NCI-H1436 (cell line): Measurements from ENCODE around the gene DPYD.

ENCODE experiments used
- DNase-seq: peaks from one replicate; lab custom pipeline; 2025; lab: John Stamatoyannopoulos, UW

The DPYD gene

DNA sequence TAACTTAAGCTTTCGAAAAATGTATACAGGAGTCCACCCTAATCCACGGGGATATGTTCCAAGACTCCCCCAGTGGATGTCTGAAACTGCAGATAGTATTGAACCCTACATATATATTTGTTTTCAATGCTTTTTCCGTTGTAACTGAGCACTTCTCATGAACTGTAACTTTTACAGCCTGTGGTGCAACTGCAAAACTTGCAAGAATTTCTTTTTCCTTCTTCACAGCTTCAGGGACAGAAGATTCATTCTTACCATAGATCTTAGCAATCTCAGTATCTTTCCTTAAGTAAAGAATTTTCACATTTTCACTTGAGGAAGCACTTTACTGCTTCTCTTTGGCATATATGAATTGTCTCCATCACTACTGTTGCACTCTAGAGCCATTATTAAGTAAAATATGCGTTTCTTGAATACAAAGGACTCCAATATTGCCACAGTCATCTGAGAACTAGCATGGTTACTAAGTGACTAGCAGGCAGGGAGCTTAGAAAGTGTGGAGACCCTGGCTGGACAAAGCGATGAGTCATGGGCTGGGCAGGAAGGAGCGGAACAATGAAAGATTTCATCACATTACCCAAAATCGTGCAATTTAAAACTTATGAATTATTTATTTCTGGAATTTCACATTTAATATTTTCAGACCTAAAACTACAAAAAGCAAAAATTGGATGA, 14.1 kb downstream of the DPYD start:
- DNase-seq = no peak

DNA sequence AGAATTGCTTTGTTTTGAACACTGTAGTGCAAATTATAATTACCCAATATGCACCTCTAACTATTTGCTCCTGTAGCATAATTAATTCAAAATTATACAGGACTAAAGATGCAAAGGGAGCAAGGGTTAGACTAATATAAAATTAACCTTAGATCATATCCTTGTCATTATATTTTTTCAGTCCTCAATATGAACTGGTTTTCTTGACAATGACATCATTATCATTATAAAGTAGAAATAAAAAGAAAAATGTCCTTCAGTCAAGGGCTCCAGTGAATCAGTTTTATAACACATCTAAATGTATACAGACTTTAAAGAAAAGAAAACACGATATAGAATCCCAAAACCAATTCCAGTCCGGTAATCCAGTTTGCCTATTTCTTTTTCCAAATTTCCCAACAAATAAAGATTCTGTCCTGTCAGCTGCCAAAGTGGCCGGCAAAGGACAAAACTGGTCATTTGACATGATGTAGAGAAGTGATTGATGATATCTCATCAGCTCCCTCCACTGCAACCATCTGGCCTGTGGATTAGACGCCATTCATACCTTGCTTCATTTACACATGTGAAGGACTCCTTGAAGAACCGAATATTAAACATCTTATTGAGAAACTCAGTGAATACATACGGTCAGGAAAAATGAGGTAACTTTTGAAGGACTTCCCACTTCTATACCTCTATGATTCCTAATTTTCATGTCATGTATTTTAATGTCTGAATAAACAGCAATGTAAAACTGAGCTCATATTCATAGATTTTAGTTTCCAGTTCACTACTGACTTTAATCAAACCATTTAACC, 15.5 kb downstream of the DPYD start:
- DNase-seq = no peak

DNA sequence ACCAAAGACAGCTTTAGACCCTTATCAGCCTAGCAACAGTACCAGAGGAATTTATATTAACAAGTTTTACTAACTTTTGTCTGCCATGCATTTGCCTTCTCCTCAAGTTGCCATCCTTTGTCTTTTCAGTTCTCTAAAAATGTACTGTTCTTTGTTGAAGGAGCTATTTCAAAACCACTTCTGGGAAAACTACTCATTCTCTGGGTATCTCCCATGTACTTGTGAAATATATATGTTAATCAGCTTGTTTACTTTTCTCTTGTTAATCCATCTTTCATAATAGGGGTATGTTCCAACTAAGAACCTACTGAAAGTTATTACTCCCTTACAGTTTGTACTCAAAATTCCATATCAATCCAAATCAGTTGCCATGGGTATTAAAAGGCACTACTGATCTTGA, 16.3 kb downstream of the DPYD start:
- DNase-seq = no peak

DNA sequence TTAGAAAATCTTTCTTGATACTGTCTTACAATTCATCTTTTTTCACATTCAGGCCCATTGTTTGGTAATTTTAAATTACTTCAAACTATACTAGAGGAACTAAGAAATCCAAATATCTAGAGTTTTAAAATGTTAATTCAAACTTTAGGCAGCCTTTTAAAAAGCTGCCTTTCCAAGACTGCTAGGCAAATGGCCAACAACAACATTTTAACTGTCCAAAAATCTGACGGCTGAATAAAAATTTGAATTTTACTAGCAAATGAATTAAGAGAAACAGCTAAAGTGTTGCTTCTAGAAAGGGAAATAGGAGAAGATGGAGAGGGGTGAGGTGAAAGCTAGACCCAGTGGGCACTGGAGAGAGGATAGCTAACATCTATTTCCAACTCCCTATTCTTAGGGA, 17.2 kb downstream of the DPYD start:
- no peak for DNase-seq

DNA sequence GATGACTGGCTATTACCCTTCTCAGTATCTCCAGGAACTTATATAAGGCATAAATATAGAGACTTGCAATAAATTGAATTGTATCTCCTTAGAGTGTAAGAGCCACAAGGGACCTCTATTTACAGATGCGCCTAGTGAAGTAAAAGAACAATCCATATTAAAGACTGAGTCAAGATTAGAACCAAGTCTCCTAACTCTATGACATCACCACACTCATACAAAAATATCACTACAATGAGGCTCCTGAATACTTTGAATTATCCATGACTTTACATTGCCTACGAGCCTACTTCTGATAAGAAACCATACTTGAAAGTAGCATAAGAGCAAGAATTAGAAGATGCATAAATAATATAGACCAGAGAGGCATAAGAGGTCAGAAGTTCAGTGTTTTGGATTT, 18.8 kb downstream of the DPYD start:
- no peak for DNase-seq

DNA sequence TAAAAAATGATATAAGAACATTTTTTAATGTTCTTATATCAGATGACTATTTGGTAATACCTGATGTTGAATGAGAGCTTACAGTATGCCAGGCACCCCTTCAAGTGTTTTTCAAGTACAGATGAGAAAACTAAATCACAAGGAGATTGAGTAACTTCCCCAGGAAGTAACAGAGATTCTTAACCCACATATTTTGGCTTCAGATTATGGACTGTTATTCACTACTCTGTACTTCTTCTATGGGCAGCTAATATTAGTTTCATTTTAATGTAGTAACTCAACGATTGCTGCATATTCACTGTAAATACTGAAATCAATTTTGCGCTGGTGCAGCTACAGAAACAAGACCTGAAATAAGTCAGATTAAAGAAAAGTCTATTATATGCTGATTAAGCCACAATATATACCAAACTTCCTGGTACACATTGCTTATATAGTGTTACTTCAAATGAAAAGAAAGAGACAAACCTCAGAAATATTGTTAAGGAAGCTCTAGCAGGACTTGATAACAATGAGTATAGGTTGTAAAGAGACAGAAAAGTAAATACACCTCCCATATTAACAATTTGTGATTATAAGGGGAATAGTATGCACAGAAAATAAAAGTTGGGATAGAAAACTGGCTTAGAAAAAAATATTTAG, 19.7 kb downstream of the DPYD start:
- no peak for DNase-seq

DNA sequence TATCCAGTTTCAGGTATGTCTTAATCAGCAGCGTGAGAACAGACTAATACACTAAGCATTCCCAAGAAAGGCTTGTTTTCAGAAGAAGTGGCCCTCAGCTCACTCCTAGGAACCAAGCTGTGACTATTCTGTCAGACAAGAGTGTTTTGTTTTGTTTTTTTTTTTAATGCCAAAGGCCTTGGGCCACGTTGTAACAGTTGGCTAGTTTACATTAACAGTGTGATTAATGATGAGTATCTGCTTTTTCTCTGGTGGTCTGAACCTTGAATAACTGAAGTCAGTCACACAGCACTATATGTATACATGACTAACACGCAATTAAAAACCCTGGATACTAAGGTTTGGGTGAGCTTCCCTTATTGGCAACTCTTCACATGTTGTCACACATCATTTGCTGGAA, 21.9 kb downstream of the DPYD start:
- no peak for DNase-seq

DNA sequence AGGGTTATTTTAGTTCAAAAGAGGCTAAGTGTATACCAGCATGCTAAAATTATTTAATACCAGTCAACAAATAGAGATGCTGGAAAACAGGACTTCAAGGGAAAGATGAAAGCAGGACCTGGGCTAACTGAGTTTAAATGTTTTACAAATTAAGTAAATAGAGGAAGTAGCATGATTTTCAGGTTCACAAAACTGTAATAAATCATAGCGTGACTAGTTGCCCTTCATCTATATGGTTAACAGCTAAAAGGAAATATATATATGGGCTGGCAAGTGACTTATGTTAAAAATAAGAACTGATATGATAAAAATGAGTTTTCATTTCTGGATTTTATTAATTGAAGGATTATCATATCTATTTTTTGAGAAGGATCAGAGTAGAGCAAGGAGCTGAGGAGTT, 25.6 kb downstream of the DPYD start:
- no peak for DNase-seq

DNA sequence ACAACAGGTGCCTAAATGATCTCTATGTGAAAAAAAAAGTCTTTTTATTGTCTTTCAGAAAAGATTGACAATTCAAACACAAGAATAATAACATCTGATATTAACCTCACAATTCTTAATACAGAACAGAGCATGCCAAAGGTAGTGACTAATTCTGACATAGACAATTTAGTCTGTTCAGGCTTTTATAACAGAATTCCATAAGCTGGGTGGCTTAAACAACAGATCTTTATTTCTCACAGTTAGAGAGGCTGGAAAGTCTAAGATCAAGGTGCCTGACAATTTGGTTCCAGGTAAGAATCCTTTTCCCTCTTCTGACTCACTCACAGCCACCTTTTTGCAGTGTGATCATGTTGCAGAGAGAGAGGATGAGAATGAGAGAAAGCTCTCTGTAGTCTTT, 27.0 kb downstream of the DPYD start:
- DNase-seq = no peak

DNA sequence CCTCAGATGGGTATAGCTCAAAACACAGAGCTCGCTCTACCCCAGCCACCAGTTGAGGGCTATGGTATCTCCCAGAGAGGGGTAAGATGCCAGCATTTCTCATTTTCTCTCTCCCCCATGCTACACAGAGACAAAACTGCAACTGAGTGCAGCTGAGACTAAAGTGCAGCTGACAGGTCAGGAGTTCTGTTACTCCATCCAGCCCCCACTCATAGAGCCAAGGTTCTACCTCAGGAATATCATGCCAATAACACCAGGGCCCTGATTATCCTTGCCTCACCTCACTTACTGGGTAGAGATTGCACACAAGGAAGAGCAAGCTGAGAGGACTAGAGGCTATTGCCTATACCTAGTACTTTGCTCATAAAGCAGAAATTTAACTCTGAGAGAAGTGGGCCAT, 34.6 kb downstream of the DPYD start:
- no peak for DNase-seq

DNA sequence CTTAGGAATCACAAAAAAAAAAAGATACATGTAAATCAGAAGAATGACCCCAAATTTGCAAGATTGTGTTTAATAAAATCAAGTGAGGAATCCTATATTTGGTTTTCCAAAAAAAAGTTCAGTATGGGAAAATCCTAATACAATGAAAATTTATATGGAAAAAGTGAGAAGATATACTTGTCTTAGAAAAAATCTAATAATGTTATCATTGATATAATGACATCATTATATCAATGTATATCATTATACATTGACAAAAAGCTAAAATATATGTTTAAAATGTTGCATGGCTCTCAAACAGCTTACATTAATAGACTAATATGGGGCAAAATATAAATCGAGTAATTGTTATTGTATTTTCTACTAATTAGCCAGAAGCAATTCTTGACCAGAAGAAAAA, 37.0 kb downstream of the DPYD start:
- DNase-seq = no peak

DNA sequence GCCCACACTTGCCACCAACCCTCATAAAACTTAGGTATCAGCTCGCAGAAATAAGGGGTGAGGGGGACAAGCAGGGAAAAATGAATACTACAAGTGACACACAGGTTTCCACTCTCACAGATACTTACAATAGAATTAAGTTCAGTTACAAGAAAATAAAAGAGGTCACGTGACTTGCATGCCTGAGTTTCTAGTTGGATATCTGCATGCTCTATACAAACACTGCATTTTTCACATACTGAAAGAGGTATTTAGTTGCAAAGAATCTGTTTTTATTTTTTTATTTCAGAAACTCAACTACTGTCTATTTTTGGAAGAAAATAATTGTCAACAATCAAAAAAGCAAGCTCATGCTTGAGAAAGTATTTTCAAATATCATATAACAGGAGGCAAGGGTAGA, 43.5 kb downstream of the DPYD start:
- no peak for DNase-seq

DNA sequence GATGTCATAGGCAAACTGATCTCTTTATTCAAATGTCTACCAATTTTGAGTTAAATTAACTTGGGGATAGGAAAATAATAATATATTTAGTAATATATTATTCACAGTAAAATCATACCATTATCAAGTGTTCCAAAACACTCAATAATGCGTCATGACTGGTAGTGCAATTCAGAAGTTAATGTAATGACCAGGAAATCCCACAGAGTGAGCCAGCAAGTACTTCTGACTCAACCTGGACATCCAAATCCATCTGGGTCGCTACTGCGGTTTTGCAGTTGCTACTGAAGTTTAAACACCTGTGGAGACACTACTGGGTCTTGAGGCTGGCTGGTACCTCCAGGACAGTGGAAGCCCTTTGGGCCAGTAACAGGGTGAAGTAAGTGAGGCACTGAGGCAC, 44.8 kb downstream of the DPYD start:
- no peak for DNase-seq

DNA sequence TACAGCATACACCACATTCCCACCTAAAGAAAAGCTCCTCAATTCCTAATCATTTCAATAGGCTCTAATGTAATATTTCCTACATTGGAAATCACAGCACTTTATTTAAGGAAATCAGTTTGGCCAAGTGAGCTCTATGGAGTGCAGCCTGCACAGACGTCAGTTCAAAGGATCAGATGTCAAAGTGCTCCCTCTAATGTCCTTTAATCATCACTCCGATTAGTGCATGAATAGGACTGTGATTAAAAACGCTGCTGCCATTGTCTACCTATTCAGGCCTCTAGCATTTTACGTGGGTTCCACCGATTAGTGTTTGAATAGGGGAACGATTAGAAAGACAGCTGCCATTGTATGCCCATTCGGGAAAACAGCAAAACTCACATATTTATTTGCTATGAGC, 50.2 kb downstream of the DPYD start:
- DNase-seq = peak; percentile 96

DNA sequence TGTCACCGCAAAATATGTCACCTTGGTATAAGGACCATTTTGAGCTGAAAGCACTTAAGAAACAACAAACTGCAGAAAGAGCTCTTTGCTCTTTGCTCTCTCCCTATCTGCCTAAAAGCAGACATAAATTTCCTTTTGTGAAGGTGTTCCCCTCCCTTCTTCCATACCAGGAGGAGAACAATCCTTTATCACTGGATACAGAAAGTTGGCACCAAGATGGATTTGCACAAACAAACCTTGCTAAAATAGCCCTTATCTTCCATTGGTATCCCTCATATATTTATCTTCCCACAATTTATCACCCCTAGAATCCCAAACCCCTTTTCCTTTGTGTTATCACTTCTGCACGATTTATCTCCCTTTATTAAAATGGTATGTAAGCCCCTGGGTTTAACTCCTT, 51.4 kb downstream of the DPYD start:
- DNase-seq = no peak

DNA sequence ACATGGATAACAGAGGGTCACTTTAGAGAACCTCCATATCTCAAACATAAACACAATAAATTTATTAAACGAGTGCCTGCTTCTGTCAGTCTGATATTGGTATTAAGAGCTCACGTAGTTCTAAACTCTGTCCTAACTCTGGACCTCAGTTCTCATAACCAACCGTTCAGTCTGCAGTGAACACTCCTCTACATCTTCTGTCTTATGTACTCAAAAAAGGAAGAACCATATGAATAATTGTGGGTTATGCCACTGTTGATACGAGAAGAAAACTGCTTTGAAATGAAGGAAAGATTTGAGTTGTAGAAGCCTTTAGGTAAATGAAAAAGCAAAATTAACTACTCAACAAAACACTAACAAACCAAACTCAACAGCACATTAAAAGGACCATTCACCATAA, 53.7 kb downstream of the DPYD start:
- no peak for DNase-seq

DNA sequence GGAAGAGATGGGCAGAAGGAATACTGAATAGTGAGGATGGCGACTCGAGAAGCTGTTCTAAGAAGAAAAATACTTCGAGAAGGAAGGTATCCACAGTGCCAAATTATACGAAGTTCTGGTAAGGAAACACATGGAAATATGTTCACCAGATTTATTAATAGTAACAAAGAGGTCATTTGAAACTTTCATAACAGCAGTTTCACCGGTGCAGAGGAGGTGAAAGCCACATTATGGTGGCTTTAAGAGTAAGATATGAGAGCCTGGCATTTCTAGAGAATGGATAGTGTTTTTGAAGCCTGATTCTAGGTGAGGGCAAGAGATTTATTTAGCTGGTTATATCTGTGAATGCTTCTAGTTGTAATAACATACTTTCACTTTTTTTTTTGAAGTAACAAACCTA, 56.2 kb downstream of the DPYD start:
- no peak for DNase-seq

DNA sequence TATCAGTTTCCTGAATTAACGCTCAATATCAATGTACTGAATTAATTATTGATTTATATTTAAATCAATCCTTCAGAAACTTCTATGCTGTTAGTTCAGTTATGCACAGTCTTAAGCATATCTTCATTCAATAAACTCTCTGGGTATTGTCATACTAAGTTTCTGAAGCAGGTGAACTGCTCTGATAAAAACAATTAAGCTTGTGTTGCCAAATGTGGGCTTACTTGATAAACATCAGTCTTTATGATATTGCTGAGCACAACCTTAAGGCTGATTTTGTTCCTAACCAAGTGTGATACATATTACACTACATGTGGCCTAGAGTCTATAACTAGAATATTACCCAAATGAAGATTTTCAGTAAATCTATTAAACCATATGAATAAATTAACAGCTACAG, 67.6 kb downstream of the DPYD start:
- no peak for DNase-seq

DNA sequence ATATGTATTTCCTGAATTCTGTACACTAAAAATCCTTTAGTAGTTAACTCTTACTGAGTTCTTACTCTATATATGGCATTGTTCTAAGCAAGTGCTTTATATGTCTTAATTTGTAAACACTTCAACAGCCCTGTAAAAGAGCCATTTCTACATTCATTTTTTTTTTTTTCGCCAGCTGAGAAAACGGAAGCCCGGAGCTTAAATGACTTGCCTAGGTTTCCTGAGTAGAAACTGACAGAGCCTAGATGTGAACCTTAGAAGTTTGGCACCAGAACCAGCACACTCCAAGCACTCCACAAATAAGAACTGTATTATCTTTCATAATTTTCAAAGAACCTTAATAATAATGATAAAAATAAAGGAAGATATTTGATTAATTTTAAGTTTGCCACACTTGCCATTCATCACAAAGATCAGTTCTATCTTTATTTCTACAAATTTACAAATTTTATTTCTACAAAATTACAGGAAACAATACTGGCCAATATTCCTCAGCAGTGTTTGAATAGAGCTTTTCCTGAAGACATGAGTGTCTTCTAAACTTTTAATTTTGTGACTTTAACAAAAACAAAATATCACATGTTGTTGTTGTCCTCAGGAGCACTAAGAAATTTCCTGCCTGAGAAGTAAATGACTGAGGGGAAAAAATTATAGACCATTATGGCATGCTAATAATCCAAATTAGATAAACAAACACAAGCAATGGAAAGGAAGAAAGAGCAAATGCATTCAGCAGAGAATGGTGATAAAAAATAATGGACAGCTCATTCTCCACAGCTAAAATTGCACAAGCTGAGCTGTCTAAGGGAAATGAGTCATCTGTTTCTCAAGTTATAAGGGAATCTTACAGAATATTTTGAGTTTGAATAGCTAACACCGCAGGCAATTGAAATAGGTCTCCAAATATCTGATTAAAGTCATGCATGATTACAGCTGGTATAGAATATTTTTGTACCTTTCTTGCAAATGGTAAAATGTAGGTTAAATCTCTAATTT, 71.2 kb downstream of the DPYD start:
- peak; percentile 85 for DNase-seq

DNA sequence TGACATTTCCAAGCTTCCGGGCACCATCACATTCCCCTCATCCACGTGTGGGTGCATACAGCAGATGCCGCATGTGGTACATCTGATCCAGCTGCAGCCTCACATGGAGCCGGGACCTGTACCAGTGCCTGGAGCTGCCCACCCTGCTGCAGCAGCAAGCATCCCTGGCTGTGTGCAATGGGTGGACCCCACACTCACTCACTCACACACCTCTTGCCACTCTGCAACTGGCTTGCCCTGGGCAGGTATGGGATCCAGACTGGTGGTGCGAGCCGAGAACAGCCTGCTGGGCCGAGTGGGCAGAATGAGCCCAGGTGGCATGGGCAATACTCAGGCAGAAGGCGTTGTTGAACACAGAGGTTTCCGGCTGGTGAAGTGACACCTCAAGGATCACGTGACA, 75.0 kb downstream of the DPYD start:
- no peak for DNase-seq

DNA sequence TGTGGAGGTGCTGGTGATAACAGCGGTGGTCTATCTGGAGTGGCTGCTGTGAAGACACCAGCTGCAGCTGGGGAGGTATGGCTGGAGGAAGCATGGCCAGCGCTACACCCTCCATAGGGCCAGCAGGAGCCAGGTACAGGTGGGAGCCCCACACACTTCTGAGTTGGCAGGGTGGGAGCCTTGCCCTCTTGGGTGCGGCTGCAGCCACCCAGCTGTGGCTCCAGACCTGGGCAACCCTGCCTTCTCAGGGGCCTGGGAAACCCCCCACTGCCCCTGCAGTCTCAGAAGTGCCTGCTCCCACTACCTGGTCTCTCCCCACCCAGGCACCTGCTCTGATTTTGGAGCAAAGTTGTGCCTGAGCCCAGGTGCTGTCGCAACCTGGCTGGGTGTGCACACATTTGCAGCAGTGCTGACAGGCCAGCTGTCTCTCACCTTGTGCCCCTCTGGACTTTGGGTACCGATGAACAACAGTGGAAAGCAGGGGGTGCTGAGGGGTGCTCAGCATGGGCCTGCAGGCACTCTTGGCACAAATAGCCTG, 76.2 kb downstream of the DPYD start:
- DNase-seq = no peak

DNA sequence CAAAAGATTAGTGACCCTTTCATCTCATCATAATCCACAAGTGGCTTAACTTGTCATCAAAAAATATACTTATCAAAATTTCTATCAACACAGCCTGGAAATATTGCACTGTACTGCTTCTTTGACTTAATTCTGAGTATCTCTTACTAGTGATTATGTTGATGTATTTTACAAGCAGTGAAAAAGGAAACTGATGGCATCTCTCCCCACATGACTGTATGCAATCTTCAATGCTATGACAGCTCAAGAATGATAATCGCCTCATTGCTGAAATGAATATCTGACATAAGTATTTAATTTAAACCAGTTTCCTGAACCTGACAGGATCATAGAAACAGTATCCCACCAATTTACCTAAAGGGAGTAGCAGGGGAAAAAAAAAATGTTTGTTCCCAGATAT, 79.5 kb downstream of the DPYD start:
- DNase-seq = no peak
